ENCODE results near the gene NRDC. TPM values are rescaled to one million over a fixed set of nuclear protein-coding genes. Genes with fewer than 3 reads are reported as not detected.
"Not testable (repeated sequence)": the region's sequence is repeated elsewhere in the genome, so short reads cannot be mapped to it uniquely, and the experiment has no call there.

The NRDC gene
- total RNA-seq, 1 donor from 2014 or later = 65.2 TPM

DNA sequence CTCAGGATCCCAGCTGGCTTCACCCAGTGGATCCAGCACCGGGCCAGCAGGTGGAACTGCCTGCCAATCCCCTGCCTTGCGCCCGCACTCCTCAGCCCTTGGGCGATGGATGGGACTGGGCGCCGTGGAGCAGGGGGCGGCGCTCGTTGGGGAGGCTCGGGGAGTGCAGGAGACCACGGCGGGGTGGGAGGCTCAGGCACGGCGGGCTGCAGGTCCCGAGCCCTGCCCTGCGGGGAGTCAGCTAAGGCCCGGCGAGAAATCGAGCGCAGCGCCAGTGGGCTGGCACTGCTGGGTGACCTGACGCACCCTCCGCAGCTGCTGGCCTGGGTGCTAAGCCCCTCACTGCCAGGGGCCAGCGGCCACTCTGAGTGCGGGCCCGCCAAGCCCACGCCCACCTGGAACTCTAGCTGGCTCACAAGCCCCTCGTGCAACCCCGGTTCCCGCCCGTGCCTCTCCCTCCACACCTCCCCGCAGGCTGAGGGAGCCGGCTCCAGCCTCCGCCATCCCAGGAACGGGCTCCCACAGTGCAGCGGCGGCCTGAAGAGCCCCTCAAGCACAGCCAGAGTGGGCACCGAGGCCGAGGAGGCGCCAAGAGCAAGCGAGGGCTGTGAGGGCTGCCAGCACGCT lies 31.1 kb downstream of the NRDC start:
- FAIRE-seq (no peak), DNase-seq (ENCODE audit: low spot score in 2 of 2) (no peak)

DNA sequence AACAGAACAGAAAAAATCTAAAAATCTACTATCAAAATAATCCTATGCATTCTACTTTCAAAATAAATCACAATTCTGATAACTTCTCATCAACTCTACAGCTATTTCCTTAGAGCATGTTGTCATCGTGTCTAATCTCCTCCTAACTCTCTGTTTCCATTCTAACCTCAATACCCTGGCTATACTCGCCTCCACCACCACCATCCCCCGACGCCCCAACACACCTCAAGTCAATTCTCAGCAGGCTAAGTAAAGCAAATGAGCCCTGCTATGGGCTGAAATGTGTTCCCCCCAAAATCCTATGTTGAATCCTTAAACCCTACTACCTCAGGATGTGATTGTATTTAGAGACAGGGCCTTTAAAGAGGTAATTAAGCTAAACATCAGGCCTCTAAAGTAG lies 34.6 kb downstream of the NRDC start:
- FAIRE-seq = no peak
- DNase-seq (ENCODE audit: low spot score in 2 of 2) = no peak

DNA sequence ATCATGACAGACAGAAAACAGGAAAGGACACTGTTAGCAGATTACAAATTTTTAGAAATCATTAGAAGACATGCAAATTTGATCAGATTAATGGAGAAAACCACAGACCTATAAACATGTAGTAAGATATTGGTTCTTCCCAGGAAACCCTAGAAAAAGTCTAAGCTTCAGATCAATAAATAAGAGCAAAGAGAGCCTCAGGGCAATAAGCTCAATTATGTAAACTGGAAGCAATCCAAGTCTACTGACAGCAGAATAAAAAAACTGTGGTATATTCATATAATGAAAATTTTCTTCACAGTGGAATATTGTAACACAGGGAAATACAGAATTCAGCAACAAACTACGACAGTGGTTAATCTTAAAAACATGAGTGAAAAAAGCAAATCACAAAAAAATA lies 36.3 kb downstream of the NRDC start:
- FAIRE-seq (peak; percentile 49), DNase-seq (ENCODE audit: low spot score in 2 of 2) (no peak)

DNA sequence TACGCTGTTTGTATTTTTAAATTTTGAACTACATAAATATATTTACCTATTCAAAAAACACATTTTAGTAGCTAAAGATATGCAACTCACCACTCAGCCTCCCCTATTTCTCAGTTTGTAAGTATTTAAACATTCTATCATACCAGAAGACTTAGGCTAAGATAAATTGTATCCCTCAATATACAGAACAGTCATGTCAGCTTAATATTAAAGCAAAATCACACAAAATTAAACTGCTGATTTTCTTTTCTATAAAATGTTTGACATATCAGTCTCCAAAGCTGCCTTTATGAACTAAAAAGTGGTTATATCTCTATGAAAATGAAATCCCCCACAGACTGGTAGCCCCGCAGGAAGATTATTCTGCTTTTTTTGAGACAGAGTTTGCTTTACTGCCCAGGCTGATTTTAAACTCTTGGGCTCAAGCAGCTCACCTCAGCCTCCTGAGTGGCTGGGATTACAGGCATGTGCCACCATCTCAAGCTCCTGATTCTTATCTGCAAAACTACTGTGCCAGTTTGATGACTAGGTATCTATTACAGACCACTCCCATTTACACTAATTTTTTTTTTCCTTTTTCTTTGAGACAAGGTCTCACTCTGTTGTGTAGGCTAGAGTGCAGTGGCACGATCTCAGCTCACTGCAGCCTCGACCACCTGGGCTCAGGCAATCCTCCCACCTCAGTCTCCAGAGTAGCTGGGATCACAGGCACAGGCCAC lies 37.6 kb downstream of the NRDC start:
- FAIRE-seq (no peak), DNase-seq (ENCODE audit: low spot score in 2 of 2) (no peak)

DNA sequence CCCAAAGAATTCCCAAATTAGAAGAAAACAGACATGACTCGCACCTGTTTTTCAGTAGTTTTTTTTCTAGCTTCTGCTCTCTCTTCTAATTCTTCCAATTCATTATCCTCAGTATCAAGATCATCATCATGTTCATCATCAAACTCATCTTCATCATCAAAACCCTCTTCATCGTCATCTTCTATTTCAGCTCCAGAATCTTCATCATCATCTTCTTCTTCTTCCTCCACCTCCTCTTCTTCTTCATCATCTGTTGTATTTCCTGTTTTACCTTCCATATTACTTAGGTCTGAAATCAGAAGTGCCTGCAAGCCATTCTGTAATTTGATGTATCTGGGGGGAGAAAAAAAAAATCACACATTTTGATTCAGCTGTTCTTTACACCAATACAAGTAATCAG lies 38.3 kb downstream of the NRDC start:
- FAIRE-seq = no peak
- no peak for DNase-seq (ENCODE audit: low spot score in 2 of 2)

DNA sequence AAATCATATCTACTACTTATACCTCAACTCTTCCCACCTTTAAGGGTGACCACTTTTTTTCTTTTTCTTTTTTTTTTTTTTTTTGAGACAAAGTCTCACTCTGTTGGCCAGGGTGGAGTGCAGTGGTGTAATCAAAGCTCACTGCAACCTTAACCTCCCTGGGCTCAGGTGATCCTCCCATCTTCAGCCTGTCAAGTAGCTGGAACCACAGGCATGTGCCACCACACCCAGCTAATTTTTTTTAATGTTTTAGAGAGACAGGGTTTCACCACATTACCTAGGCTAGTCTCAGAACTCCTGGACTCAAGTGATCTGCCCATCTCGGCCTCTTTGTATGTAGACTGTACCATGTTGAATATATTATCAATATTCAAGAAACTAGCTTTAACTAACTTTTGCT lies 39.4 kb downstream of the NRDC start:
- FAIRE-seq (no peak), DNase-seq (ENCODE audit: low spot score in 2 of 2) (no peak)

DNA sequence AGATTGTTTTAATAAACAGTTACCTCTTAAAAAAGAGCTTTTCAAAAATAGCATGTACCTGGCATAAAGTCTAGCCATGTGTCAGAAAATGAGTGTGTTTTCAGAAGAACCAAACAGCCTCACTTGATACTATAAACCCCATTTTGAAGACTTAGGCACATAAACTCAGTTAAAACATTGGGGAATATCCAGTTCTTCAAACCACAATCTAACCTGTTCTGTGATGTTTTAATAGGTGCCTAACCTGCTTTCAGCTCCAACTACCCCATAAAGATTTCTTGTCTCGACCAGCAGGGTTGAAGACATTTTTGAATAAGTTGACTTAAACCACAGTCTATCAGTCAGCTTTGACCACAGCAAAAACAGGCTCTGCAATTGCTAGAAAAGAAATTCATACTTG lies 41.3 kb downstream of the NRDC start:
- DNase-seq (ENCODE audit: low spot score in 2 of 2) = no peak
- no peak for FAIRE-seq

DNA sequence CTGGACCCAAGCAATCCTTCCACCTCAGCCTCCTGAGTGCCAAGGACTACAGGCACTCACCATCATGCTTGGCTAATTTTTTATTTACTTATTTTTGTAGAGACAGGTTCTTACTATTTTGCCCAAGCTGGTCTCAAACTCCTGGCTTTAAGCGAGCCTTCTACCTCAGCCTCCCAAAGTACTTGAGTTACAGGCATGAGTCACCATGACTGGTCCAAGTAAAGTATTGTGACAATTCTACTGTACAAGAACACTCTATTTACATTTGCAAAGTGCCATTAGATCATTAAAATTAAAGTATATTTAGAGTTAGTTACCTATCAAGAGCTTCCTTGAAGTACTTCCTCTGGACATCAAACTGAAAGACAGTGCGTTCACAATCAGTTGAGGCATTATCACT lies 44.8 kb downstream of the NRDC start:
- DNase-seq (ENCODE audit: low spot score in 2 of 2) = no peak
- no peak for FAIRE-seq

DNA sequence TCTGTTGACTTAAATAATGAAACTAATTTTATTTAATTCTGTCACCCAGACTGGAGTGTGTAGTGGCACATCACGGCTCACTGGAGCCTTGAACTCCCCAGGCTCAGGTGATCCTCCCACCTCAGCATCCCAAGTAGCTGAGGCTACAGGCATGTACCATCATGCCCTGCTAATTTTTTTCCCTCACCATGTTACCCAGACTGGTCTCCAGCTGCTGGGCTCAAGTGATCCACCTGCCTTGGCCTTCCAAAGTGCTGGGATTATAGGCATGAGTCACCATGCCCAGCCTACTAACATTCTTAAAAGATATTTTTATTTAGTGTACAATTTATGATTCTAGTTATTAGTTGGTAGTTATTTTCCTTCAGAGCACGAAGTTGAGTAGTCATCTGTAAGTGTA lies 49.5 kb downstream of the NRDC start:
- FAIRE-seq = no peak
- DNase-seq (ENCODE audit: low spot score in 2 of 2) = no peak

DNA sequence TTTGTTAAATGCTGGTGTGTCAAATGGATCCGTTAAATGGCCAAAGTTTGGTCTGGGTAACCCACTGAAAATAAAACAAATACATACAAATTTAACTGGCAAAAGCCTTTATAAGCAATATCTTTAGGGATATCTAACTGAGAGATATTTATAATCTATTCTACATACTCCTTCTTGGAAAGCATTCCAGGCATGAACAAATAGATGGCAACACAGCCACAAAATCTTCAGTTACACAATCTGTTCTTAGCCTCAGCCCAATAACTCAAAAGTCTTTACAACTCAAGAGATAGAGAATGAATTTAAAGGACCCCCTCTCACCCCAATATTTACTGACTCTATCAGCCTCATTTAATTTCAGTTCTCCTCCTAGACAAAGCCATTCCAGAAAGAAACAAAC lies 58.7 kb downstream of the NRDC start:
- FAIRE-seq = no peak
- no peak for DNase-seq (ENCODE audit: low spot score in 2 of 2)

DNA sequence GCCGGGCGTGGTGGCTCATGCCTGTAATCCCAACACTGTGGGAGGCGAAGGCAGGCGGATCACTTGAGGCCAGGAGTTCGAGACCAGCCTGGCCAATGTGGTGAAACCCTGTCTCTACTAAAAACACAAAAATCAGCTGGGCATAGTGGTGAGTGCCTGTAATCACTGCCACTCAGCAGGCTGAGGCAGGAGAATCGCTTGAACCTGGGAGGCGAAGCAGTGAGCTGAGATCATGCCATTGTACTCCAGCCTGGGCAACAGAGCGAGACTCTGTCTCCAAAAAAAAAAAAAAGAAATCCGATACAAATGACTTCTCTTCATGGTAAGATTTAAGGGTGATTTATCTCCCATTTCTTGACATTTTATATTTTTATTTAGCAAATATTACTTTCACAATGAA lies 59.5 kb downstream of the NRDC start:
- DNase-seq (ENCODE audit: low spot score in 2 of 2); FAIRE-seq: not testable (repeated sequence)

DNA sequence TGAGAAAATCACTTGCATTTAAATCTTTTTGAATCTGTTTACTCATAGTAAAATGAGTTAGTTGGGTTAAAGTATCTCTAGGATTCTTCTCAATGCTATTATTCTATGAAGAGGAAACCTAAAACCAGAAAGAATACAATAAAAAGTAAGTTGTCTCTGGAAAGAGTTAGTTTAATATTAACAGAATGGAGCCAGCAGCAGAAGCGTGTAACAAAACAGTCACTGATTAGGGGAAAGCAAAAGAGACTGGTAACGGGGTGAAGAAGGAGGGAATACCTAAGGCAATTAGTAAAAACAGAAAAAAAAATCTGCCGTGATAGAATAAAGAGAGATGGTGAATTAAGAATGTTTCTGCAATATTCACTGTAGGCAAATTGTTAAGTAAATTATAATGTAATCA lies 60.0 kb downstream of the NRDC start:
- no peak for FAIRE-seq

DNA sequence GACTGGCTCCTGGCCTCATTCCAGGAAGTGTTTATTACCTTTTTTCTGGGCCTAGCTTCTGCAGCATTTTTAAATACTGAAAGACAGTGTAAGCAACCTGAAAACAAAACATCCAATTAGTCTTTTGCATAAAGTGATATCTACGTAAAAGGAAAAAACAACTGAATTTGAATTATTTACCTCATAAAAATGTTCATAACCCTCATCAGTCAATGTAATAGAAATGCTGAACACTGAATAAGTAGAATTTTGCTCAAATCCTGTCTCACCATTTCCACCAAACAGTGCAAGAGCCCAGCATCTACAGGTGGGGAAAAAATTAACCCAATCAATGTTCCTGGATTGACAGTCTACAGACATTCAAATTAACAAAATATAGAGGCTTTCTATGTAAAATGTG lies 64.0 kb downstream of the NRDC start:
- FAIRE-seq (no peak), DNase-seq (ENCODE audit: low spot score in 2 of 2) (no peak)

More for the DNA sequence above, 60.0 kb downstream of the NRDC start:
- no peak for DNase-seq (ENCODE audit: low spot score in 2 of 2)

DNA sequence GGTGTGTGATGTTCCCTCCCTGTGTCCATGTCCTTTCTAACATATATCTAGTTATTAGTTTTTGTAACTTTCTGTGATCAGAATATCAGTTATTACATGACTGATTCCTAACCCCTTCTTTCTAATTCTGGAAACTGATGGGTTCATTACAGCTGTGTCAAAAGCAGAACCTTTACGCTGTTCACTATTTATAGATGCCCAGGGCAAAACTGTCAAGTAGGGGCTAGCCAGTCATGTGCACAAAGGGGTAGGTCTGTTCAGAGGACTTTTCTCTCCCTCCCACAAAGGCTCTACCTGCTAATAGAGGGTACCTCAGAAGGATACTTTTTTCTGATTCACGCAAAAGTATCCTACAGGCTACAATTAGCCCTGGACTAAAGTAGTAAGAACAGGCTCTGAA lies 79.2 kb downstream of the NRDC start:
- DNase-seq (ENCODE audit: low spot score in 2 of 2) = no peak
- FAIRE-seq = no peak

DNA sequence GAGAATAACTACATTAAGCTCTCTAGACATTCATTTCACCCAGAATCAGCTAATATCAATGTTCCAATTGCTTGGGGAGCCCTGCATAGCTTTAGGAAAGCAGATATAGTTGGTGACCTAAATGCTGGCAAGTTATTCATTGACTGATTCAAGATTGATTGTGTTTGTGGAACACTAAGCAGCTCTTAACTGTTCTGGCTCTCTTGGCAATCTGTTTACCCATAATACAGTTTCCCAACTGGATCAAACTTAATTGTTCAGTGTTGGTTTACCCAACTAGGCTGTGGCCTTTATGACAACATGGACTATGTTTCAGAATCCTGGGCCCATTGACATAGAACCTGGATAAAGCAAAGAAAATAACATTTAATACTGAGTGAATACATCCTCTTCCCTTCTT lies 83.7 kb downstream of the NRDC start:
- no peak for FAIRE-seq

DNA sequence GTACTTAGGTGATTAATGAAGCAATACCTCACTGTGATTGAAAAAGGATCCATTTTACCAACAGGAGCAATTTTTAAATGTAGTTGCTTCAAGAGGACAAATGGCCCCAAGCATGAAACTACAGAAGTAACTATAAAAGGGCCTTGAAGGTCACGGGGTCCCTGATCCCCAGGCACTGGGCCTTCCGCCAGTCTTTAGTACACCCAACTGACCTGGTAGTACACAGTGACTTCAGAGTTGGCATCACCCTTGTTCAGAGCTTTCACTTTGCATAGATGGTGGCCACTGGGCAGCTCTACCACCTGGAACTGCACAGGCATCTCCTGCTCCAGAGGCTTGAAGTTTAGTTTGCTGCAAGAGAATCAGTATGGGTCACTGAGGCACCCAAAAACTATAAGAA lies 84.3 kb downstream of the NRDC start:
- DNase-seq (ENCODE audit: low spot score in 2 of 2) = no peak
- FAIRE-seq = no peak

More for the DNA sequence above, 83.7 kb downstream of the NRDC start:
- DNase-seq (ENCODE audit: low spot score in 2 of 2) = no peak

DNA sequence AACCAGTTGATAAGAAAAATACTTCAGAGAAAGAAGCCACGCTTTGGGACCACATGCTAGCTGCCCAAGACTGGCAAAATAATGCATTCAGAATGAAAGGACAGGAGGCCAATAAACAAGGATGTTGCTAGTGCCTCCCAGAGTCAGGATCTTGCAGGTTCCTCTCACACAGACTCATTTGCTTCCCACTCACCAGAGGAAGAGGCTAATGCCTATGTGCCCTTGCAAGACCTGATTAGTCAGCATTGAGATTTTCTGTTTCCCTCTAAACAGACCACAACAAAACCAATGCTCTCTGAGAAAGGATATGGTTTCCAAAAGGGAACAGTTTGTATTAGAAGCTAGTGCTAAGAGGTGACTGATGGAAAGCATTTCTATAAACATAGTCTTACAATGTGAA lies 85.7 kb downstream of the NRDC start:
- no peak for DNase-seq (ENCODE audit: low spot score in 2 of 2)
- no peak for FAIRE-seq

DNA sequence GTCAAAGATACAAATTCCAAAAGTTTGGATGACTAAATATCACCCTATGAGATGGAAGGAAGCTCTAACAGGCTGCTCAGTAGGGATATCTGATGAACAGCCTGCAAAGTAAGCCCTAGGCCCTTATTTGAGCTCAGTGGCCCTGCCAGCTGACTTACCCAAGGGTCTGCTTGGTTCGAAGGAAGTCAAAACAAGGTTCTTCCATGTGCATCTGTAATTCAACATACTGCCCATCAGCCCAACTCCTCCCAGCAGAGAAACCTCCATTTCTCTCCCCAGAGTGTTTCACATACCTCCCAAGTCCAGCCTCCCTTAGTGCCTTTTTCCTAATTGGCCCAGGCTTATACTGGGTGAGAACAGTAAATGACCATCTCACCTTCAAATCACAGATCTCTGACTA lies 86.6 kb downstream of the NRDC start:
- no peak for FAIRE-seq

DNA sequence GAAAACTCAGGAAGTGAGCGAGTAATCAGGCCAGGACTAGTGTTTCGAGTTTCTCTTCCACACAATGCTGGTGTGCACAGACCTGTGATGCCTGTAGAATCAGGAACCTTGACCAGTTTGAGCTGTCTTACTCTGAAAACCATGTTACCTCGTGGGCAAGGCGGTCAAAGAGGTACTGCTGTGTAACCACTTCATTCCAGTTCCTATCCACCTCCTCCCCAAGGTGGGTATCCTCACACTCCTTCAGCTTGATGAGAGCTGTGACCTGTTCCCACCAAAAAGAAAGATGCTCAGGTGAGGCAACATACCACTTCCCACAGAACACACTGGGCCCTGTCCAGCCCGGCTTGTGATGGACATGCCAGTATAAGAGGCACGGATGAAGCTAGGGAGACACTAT lies 88.1 kb downstream of the NRDC start:
- DNase-seq (ENCODE audit: low spot score in 2 of 2) = no peak
- FAIRE-seq = no peak

More for the DNA sequence above, 86.6 kb downstream of the NRDC start:
- DNase-seq (ENCODE audit: low spot score in 2 of 2) = no peak

DNA sequence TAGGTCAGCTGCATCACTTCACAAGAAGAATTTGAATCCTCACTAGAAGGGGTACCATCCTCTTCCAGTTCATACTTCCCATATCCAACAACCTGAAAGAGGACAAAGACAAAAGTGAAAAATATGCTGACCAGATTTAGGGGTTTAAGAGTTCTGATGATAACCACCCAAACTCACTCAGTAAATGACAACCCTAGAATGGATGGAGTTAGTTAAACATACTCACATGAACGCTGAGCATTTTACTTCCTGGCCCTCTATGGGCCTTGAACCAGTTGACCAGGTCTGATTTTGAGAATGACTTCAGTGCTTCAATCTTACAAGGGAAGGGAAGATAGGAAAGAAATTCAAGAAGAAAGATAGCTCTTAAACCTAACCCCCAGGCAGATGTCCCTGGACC lies 89.2 kb downstream of the NRDC start:
- FAIRE-seq (no peak), DNase-seq (ENCODE audit: low spot score in 2 of 2) (no peak)

DNA sequence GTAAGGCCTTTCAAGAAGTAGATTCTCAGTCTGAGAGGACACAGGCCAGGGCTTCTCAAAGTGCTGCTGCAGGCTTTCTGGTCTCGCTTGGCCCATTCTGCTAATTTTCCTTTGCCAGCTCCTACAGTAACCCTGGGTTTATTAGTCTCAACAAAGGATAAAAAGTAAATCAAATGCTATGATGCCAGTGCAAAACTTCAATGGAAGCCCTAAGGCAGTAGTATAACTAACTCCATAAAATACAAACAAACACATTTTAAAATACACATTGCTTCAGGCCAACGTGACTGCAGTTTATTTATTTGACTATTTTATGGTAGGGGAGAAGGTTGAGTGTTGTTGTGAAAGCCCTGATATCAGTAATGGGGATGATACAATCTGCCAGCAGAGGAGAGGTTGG lies 89.6 kb downstream of the NRDC start:
- FAIRE-seq (no peak), DNase-seq (ENCODE audit: low spot score in 2 of 2) (no peak)

DNA sequence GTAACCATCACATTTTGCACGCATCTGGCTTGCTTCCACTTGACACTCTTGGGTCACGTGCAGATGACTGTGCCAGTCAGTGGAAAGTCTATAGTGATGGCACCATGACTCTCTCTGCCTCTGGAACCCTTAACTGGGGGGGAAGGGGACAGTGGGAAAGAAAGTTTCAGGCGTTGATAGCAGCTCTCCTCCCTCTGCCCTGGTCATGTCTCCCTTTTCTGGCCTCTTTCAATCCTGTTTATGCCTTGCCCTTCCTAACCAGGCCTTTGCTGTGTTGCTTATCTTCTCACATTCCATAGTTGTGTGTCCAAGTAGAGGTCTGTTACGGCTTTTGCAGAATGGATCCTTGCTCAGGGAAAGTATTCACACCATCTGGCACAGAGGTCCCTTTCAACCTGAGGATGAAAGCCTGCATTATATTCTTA lies 93.5 kb downstream of the NRDC start:
- no peak for DNase-seq (ENCODE audit: low spot score in 2 of 2)
- no peak for FAIRE-seq
